ENCODE data around the gene CD180.

- no peak for TF ChIP-seq POLR2A (IDR thresholded peaks at IDR 0.05)
- TF ChIP-seq, protein P1, sequence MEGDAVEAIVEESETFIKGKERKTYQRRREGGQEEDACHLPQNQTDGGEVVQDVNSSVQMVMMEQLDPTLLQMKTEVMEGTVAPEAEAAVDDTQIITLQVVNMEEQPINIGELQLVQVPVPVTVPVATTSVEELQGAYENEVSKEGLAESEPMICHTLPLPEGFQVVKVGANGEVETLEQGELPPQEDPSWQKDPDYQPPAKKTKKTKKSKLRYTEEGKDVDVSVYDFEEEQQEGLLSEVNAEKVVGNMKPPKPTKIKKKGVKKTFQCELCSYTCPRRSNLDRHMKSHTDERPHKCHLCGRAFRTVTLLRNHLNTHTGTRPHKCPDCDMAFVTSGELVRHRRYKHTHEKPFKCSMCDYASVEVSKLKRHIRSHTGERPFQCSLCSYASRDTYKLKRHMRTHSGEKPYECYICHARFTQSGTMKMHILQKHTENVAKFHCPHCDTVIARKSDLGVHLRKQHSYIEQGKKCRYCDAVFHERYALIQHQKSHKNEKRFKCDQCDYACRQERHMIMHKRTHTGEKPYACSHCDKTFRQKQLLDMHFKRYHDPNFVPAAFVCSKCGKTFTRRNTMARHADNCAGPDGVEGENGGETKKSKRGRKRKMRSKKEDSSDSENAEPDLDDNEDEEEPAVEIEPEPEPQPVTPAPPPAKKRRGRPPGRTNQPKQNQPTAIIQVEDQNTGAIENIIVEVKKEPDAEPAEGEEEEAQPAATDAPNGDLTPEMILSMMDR (IDR thresholded peaks at IDR 0.05), result no peak
Measured at GRCh38 chr5:67206929-67207328, 10.3 kb upstream of the CD180 start.

Measured in right lobe of liver (tissue), 4 donors.